Activated naive CD4-positive, alpha-beta T cell treated with anti-CD3 and anti-CD28 coated beads, Interleukin-2, amount 50 U/mL, for 72 hours (primary cell): ENCODE data around the gene OR5AL1. TPM values are rescaled to one million over a fixed set of nuclear protein-coding genes. Genes with fewer than 3 reads are reported as not detected.
"Not testable (repeated sequence)": the region's sequence is repeated elsewhere in the genome, so short reads cannot be mapped to it uniquely, and the experiment has no call there.

ENCODE experiments used
- ATAC-seq, 2 donors: fragments of 150-1000 bp; cut with Tn5 transposase; 2 replicates each; pipeline ENCODE4 v1.10.0; 2021; ENCODE audit warnings: mild to moderate bottlenecking in 2 of 2, moderate library complexity in 2 of 2
- DNase-seq, 2 donors: peaks; one replicate each; pipeline ENCODE4 v3.0.0; 2021 to 2022; ENCODE audit warnings: low spot score in 2 of 2
- H3K27ac Mint-ChIP-seq, 2 donors: one replicate each; pipeline ENCODE4 v1.8.0; 2022; ENCODE audit warnings: mild to moderate bottlenecking in 2 of 2, mixed read lengths in 2 of 2
- H3K36me3 Mint-ChIP-seq, 2 donors: one replicate each; pipeline ENCODE4 v1.8.0; 2022; ENCODE audit warnings: mixed read lengths in 2 of 2
- H3K9me3 Mint-ChIP-seq, 2 donors: one replicate each; pipeline ENCODE4 v1.8.0; 2022; ENCODE audit warnings: mixed read lengths in 2 of 2
- total RNA-seq, 2 donors: library from RNA; stranded (reverse); gene quantifications; one replicate each; pipeline ENCODE4 v1.2.3, GENCODE V29; 2022

OR5AL1 gene
- total RNA-seq: not detected

- ATAC-seq: no peak
- DNase-seq: no peak
- H3K27ac Mint-ChIP-seq: no peak within 1 kb of the TSS
- peaks cover 20 to 22% of the 10 kb centered on the region in 2 donors for H3K9me3 Mint-ChIP-seq
- peaks cover 0 to 5% of the 10 kb centered on the region in 2 donors for H3K36me3 Mint-ChIP-seq
Observed at GRCh38 chr11:56412396-56412795, at the start of gene OR5AL1. OR5AL1 (plus strand) TSS chr11:56412696.

GRCh38 chr11:56375324-56375723 lies 37.2 kb upstream of the OR5AL1 start, which contains the start of gene OR8U1:
OR8U1 (plus strand) TSS chr11:56375624; CDS start chr11:56375624, 0 bp downstream.
- peaks cover 11 to 19% of the 10 kb centered on the region in 2 donors for H3K9me3 Mint-ChIP-seq
- H3K27ac Mint-ChIP-seq: no peak within 1 kb of the TSS
- DNase-seq: no peak
- ATAC-seq: no peak
- H3K36me3 Mint-ChIP-seq: no peaks in the 10 kb centered on the region

GRCh38 chr11:56380120-56380519 lies 32.4 kb upstream of the OR5AL1 start:
- H3K27ac Mint-ChIP-seq: no peak overlapping the region
- no peak for DNase-seq
- no peaks in the 10 kb centered on the region for H3K36me3 Mint-ChIP-seq
- no peak for ATAC-seq
- peaks cover 10 to 16% of the 10 kb centered on the region in 2 donors for H3K9me3 Mint-ChIP-seq

GRCh38 chr11:56394381-56394780 lies 18.1 kb upstream of the OR5AL1 start:
- H3K27ac Mint-ChIP-seq: no peak overlapping the region
- no peaks in the 10 kb centered on the region for H3K36me3 Mint-ChIP-seq
- no peak for DNase-seq
- ATAC-seq: no peak
- H3K9me3 Mint-ChIP-seq: peaks cover 6 to 17% of the 10 kb centered on the region in 2 donors

GRCh38 chr11:56396047-56396446 lies 16.4 kb upstream of the OR5AL1 start:
- DNase-seq: no peak
- Mint-ChIP-seq H3K9me3 (peaks cover 0 to 17% of the 10 kb centered on the region in 2 donors), H3K36me3 (no peaks in the 10 kb centered on the region), H3K27ac (no peak overlapping the region)
- no peak for ATAC-seq

- not testable (repeated sequence) for H3K36me3 Mint-ChIP-seq, DNase-seq
Observed at GRCh38 chr11:56401858-56402461, 10.5 kb upstream of the OR5AL1 start.

GRCh38 chr11:56404393-56404792 lies 8.1 kb upstream of the OR5AL1 start:
- H3K27ac Mint-ChIP-seq: no peak overlapping the region
- no peak for ATAC-seq

More at GRCh38 chr11:56401858-56402461, 10.5 kb upstream of the OR5AL1 start:
- ATAC-seq, H3K27ac Mint-ChIP-seq: not testable (repeated sequence)
- peaks cover 11 to 16% of the 10 kb centered on the region in 2 donors for H3K9me3 Mint-ChIP-seq

GRCh38 chr11:56410801-56411200 lies 1.7 kb upstream of the OR5AL1 start:
- Mint-ChIP-seq H3K27ac (no peak overlapping the region), H3K9me3 (peaks cover 33 to 35% of the 10 kb centered on the region in 2 donors), H3K36me3 (peaks cover 0 to 5% of the 10 kb centered on the region in 2 donors)
- ATAC-seq (no peak), DNase-seq (no peak)

More at GRCh38 chr11:56404393-56404792, 8.1 kb upstream of the OR5AL1 start:
- Mint-ChIP-seq H3K9me3 (peaks cover 22 to 32% of the 10 kb centered on the region in 2 donors), H3K36me3 (peaks cover 3 to 9% of the 10 kb centered on the region in 2 donors)
- DNase-seq: no peak

- ATAC-seq (no peak), DNase-seq (no peak)
- H3K9me3 Mint-ChIP-seq: peaks cover 8 to 9% of the 10 kb centered on the region in 2 donors
- no peaks in the 10 kb centered on the region for H3K36me3 Mint-ChIP-seq
- H3K27ac Mint-ChIP-seq: no peak overlapping the region
Observed at GRCh38 chr11:56453521-56453920, 41.0 kb downstream of the OR5AL1 start.

- ATAC-seq: no peak
- H3K9me3 Mint-ChIP-seq: peaks cover 4% of the 10 kb centered on the region in 2 donors
- no peaks in the 10 kb centered on the region for H3K36me3 Mint-ChIP-seq
- H3K27ac Mint-ChIP-seq: no peak overlapping the region
- no peak for DNase-seq
Observed at GRCh38 chr11:56457076-56457475, 44.6 kb downstream of the OR5AL1 start.

Other genes starting within 250 kb of the OR5AL1 start
- gene OR5J2, start 236.1 kb upstream of the OR5AL1 start, total RNA-seq: not detected
- gene OR5T2, start 178.4 kb upstream of the OR5AL1 start, total RNA-seq: not detected
- not detected for gene OR5T3, start 160.4 kb upstream of the OR5AL1 start, total RNA-seq
- gene OR5T1, start 138.5 kb upstream of the OR5AL1 start, total RNA-seq: not detected
- gene OR8H1, start 120.4 kb upstream of the OR5AL1 start, total RNA-seq: not detected
- not detected for gene OR8K3, start 97.6 kb upstream of the OR5AL1 start, total RNA-seq
- not detected for gene OR8K1, start 66.7 kb upstream of the OR5AL1 start, total RNA-seq
- not detected for gene OR8J1, start 58.4 kb upstream of the OR5AL1 start, total RNA-seq
- not detected for gene OR8U1, start 37.1 kb upstream of the OR5AL1 start, total RNA-seq
- gene OR5M3, start 60.7 kb downstream of the OR5AL1 start, total RNA-seq: not detected
- not detected for gene OR5M8, start 78.7 kb downstream of the OR5AL1 start, total RNA-seq
- not detected for gene OR5M11, start 130.6 kb downstream of the OR5AL1 start, total RNA-seq
- gene OR5M10, start 165.0 kb downstream of the OR5AL1 start, total RNA-seq: not detected
- not detected for gene OR5M1, start 202.2 kb downstream of the OR5AL1 start, total RNA-seq
- not detected for gene OR5AP2, start 229.7 kb downstream of the OR5AL1 start, total RNA-seq